Measurements from ENCODE around the gene MBNL2.

Gene MBNL2

GRCh38 chr13:97327086-97327485, 105.0 kb downstream of the MBNL2 start:
- no peak for DNase-seq (ENCODE audit: low read depth, low spot score)

GRCh38 chr13:97327506-97328221, 105.5 kb downstream of the MBNL2 start:
- no peak for DNase-seq (ENCODE audit: low read depth, low spot score)

GRCh38 chr13:97328222-97328790, 106.2 kb downstream of the MBNL2 start:
- DNase-seq (ENCODE audit: low read depth, low spot score) = peak; percentile 94

GRCh38 chr13:97329331-97329730, 107.2 kb downstream of the MBNL2 start:
- DNase-seq (ENCODE audit: low read depth, low spot score) = no peak

GRCh38 chr13:97330448-97330847, 108.3 kb downstream of the MBNL2 start:
- DNase-seq (ENCODE audit: low read depth, low spot score) = no peak

- no peak for DNase-seq (ENCODE audit: low read depth, low spot score)
Measured at GRCh38 chr13:97332742-97333141, 110.6 kb downstream of the MBNL2 start.

- DNase-seq (ENCODE audit: low read depth, low spot score) = no peak
Measured at GRCh38 chr13:97333983-97334382, 111.8 kb downstream of the MBNL2 start.

GRCh38 chr13:97334690-97335089, 112.6 kb downstream of the MBNL2 start:
- no peak for DNase-seq (ENCODE audit: low read depth, low spot score)

GRCh38 chr13:97335488-97336134, 113.5 kb downstream of the MBNL2 start:
- no peak for DNase-seq (ENCODE audit: low read depth, low spot score)

- DNase-seq (ENCODE audit: low read depth, low spot score) = no peak
Measured at GRCh38 chr13:97337985-97338499, 115.9 kb downstream of the MBNL2 start.

GRCh38 chr13:97338571-97338970, 116.4 kb downstream of the MBNL2 start:
- no peak for DNase-seq (ENCODE audit: low read depth, low spot score)

- no peak for DNase-seq (ENCODE audit: low read depth, low spot score)
Measured at GRCh38 chr13:97339019-97339987, 117.2 kb downstream of the MBNL2 start.

- no peak for DNase-seq (ENCODE audit: low read depth, low spot score)
Measured at GRCh38 chr13:97339988-97340749, 118.0 kb downstream of the MBNL2 start.

GRCh38 chr13:97341135-97341534, 119.0 kb downstream of the MBNL2 start:
- DNase-seq (ENCODE audit: low read depth, low spot score) = no peak

- DNase-seq (ENCODE audit: low read depth, low spot score) = no peak
Measured at GRCh38 chr13:97342136-97342535, 120.0 kb downstream of the MBNL2 start.

- no peak for DNase-seq (ENCODE audit: low read depth, low spot score)
Measured at GRCh38 chr13:97342936-97343335, 120.8 kb downstream of the MBNL2 start.

- DNase-seq (ENCODE audit: low read depth, low spot score) = no peak
Measured at GRCh38 chr13:97344265-97345175, 122.4 kb downstream of the MBNL2 start.

GRCh38 chr13:97346097-97346496, 124.0 kb downstream of the MBNL2 start:
- DNase-seq (ENCODE audit: low read depth, low spot score) = no peak

GRCh38 chr13:97346561-97347254, 124.6 kb downstream of the MBNL2 start:
- peak; percentile 46 for DNase-seq (ENCODE audit: low read depth, low spot score)

Data from ELF-1 (cell line).